ENCODE data around the gene ZFC3H1. TPM values are rescaled to one million over a fixed set of nuclear protein-coding genes. Genes with fewer than 3 reads are reported as not detected.
A peak's percentile ranks its signal among the peaks of the same experiment; 100 is the strongest.

ZFC3H1 gene
- total and polyA plus RNA-seq, 9 of the 15 experiments (the other 6 are each of a cell fraction or from before 2014, with no cell fraction given): 14.8 to 80.5 (median 22.1) TPM

DNA sequence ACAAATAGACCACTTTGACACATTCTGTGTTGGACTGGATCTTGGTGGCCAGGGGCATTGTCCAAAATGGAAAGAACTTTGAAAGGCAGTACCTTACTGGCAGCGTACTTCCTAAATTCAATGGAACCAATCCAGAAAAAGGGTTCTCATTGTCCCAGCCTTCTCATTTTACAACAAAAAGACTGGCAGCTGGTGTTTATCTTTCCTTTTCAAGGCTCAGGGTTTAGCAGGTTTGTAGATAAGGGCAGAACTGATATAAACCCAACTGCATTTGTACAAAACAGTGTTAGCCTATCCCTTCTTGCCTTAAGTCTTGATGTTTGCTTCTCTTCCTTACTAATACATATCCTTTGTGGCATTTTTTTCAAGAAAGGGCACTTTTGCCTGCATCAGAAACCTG, 8.2 kb upstream of the ZFC3H1 start (continued):
- TF ChIP-seq, protein P1, sequence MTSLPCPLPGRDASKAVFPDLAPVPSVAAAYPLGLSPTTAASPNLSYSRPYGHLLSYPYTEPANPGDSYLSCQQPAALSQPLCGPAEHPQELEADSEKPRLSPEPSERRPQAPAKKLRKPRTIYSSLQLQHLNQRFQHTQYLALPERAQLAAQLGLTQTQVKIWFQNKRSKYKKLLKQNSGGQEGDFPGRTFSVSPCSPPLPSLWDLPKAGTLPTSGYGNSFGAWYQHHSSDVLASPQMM (CRISPR knock-in tag; IDR thresholded peaks at IDR 0.05): no peak
- TF ChIP-seq NCOA2 (IDR thresholded peaks at IDR 0.05; ENCODE audit: partially characterized antibody in 2 of 2) (no peak), TCF3 (CRISPR knock-in tag; IDR thresholded peaks at IDR 0.05) (peak; percentile 72), CBX3 (IDR thresholded peaks at IDR 0.05; ENCODE audit: borderline replicate concordance in 1 of 2, low read length in 2 of 2) (no peak), POLR2H (tag; IDR thresholded peaks at IDR 0.05; ENCODE audit: low read depth) (no peak), CBX8 (IDR thresholded peaks at IDR 0.05; ENCODE audit: borderline replicate concordance, extremely low read depth, low read depth, low read length, poor library complexity, severe bottlenecking) (no peak), ZNF174 (CRISPR knock-in tag; IDR thresholded peaks at IDR 0.05) (no peak), ZNF589 (CRISPR knock-in tag; IDR thresholded peaks at IDR 0.05; ENCODE audit: low read depth) (no peak), TSC22D4 (tag; IDR thresholded peaks at IDR 0.05) (no peak), SMARCA5 (IDR thresholded peaks at IDR 0.05) (no peak), CCNT2 (IDR thresholded peaks at IDR 0.05; ENCODE audit: borderline replicate concordance, extremely low read depth, insufficient read length, low read depth, low read length) (no peak), ZNF696 (CRISPR knock-in tag; conservative IDR thresholded peaks at IDR 0.05) (no peak), FOXM1 (IDR thresholded peaks at IDR 0.05; ENCODE audit: low read depth) (peak; percentile 52; the same call in 1 of the 2 replicates), FOXM1 (CRISPR knock-in tag; IDR thresholded peaks at IDR 0.05; ENCODE audit: low read depth) (no peak), CCAR2 (IDR thresholded peaks at IDR 0.05; ENCODE audit: low read depth, low read length) (no peak), TGIF2 (CRISPR knock-in tag; IDR thresholded peaks at IDR 0.05) (no peak)
- TF ChIP-seq, protein P2, sequence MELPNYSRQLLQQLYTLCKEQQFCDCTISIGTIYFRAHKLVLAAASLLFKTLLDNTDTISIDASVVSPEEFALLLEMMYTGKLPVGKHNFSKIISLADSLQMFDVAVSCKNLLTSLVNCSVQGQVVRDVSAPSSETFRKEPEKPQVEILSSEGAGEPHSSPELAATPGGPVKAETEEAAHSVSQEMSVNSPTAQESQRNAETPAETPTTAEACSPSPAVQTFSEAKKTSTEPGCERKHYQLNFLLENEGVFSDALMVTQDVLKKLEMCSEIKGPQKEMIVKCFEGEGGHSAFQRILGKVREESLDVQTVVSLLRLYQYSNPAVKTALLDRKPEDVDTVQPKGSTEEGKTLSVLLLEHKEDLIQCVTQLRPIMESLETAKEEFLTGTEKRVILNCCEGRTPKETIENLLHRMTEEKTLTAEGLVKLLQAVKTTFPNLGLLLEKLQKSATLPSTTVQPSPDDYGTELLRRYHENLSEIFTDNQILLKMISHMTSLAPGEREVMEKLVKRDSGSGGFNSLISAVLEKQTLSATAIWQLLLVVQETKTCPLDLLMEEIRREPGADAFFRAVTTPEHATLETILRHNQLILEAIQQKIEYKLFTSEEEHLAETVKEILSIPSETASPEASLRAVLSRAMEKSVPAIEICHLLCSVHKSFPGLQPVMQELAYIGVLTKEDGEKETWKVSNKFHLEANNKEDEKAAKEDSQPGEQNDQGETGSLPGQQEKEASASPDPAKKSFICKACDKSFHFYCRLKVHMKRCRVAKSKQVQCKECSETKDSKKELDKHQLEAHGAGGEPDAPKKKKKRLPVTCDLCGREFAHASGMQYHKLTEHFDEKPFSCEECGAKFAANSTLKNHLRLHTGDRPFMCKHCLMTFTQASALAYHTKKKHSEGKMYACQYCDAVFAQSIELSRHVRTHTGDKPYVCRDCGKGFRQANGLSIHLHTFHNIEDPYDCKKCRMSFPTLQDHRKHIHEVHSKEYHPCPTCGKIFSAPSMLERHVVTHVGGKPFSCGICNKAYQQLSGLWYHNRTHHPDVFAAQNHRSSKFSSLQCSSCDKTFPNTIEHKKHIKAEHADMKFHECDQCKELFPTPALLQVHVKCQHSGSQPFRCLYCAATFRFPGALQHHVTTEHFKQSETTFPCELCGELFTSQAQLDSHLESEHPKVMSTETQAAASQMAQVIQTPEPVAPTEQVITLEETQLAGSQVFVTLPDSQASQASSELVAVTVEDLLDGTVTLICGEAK (IDR thresholded peaks at IDR 0.05): no peak
- TF ChIP-seq, protein P2 (CRISPR knock-in tag; IDR thresholded peaks at IDR 0.05): no peak
- TF ChIP-seq, protein P3, sequence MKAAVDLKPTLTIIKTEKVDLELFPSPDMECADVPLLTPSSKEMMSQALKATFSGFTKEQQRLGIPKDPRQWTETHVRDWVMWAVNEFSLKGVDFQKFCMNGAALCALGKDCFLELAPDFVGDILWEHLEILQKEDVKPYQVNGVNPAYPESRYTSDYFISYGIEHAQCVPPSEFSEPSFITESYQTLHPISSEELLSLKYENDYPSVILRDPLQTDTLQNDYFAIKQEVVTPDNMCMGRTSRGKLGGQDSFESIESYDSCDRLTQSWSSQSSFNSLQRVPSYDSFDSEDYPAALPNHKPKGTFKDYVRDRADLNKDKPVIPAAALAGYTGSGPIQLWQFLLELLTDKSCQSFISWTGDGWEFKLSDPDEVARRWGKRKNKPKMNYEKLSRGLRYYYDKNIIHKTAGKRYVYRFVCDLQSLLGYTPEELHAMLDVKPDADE (conservative IDR thresholded peaks at IDR 0.05; ENCODE audit: control insufficient read depth, low read depth, low read length): no peak

Measured in K562 (cell line).